ENCODE data around the gene NDUFB8.

Gene NDUFB8

DNA sequence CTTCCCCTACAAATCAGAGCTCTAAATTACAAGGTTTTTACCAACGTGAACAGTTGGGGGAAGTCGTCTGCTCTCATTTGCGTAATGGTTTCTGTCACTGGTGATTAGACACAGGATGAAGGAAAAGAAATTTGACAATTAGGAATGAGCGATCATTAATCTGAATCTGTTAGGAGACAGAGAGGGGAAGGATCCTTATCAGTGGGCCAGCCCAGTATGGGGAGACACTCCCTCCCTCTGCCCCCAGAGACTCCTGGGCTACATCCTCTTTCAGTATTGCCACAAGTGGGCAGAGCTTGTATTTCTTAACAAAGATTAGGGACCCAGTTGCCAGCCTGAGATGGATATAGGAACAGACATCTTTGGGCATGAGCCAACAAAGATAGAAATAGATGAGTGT, 21.5 kb upstream of the NDUFB8 start:
- POLR2A ChIA-PET (ENCODE audit: low non-redundant PET), result interaction anchor here (0.5 to 1.2 kb wide), 2 partner anchors 13 to 16 kb away, joined by 3 to 9 read pairs; partner anchors contain the start of gene HIF1AN
- DNase-seq (ENCODE audit: low spot score), result no peak

DNA sequence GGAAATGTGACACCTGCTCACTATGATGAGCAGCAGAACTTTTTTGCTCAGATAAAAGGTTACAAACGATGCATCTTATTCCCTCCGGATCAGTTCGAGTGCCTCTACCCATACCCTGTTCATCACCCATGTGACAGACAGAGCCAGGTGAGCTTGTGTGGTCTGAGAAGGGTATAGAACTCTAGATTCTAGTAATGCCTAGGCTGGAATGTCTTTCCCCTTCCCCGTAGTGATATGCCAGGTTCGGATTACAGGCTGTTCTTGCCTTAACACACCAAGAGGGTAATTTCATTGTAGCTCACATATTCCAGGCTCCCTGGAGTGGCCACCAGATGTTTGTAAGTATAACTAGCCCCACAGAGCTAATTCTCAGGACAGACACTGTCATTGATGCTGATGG, 15.3 kb upstream of the NDUFB8 start:
- ChIA-PET CTCF (interaction anchor here (0.5 to 1.1 kb wide), 3 partner anchors 9 to 196 kb away, joined by 3 read pairs; partner anchors contain the start of gene HIF1AN), POLR2A (ENCODE audit: low non-redundant PET) (no interaction called here)
- DNase-seq (ENCODE audit: low spot score), result no peak

More for the DNA sequence above, 21.5 kb upstream of the NDUFB8 start:
- CTCF ChIA-PET, result interaction anchor here (1.0 to 2.4 kb wide), 3 partner anchors 11 to 327 kb away, joined by 3 to 10 read pairs (median 3); no protein-coding TSS in a partner anchor
- H3K27ac ChIP-seq, result no peak overlapping the region
- TF ChIP-seq, protein P1, sequence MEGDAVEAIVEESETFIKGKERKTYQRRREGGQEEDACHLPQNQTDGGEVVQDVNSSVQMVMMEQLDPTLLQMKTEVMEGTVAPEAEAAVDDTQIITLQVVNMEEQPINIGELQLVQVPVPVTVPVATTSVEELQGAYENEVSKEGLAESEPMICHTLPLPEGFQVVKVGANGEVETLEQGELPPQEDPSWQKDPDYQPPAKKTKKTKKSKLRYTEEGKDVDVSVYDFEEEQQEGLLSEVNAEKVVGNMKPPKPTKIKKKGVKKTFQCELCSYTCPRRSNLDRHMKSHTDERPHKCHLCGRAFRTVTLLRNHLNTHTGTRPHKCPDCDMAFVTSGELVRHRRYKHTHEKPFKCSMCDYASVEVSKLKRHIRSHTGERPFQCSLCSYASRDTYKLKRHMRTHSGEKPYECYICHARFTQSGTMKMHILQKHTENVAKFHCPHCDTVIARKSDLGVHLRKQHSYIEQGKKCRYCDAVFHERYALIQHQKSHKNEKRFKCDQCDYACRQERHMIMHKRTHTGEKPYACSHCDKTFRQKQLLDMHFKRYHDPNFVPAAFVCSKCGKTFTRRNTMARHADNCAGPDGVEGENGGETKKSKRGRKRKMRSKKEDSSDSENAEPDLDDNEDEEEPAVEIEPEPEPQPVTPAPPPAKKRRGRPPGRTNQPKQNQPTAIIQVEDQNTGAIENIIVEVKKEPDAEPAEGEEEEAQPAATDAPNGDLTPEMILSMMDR (conservative IDR thresholded peaks at IDR 0.05; ENCODE audit: low read depth), result no peak

DNA sequence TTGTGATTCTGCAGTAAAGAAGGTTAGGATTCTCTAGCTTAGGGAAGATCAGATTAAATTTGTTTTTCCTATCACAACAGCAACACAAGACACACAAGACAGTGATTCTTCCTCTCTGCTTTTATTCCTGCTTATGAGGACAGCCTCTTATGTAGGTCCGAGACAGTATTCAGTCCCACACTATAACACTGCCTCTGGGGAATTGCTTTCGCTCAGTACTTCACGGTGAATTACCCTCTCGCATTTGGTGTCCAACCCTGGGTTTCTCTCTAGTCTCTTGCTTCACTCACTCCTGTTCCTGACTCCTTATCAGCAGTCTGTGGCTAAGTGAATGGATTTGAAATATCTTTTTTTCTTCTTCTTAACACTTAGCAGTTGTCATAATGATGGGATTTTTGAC, 7.8 kb upstream of the NDUFB8 start:
- ChIA-PET CTCF (interaction anchor here (0.6 kb wide), 1 partner anchor 195 kb away, joined by 5 read pairs; no protein-coding TSS in a partner anchor), POLR2A (ENCODE audit: low non-redundant PET) (no interaction called here)
- DNase-seq (ENCODE audit: low spot score), result no peak
- TF ChIP-seq, protein P1 (conservative IDR thresholded peaks at IDR 0.05; ENCODE audit: low read depth), result no peak
- no peak overlapping the region for H3K27ac ChIP-seq

More for the DNA sequence above, 15.3 kb upstream of the NDUFB8 start:
- H3K27ac ChIP-seq, result no peak overlapping the region
- TF ChIP-seq, protein P1 (conservative IDR thresholded peaks at IDR 0.05; ENCODE audit: low read depth), result no peak

DNA sequence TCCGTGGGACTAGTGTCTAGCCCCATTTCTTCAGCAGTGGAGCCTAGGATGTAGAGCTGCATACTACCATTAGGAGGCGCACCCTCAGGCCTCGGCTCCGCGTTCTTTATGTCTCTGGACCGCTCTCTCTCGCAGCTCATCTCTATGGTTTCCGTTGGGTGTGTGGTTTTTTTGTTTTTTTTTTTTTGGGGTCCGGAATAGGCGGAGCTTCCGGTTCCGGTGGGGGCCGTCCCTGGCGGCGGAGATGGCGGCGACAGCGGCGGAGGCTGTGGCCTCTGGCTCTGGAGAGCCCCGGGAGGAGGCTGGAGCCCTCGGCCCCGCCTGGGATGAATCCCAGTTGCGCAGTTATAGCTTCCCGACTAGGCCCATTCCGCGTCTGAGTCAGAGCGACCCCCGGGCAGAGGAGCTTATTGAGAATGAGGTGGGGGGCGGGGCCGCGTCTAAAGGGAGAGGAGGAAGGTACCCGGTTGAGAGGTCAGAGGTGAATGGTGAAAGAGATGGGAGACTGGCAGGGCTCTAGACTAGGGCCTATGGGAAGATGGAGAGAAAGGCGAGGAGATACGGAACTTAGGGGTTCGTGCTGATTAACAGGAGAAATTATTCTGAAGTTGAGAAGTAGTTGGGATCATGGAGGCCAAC, 6.2 kb upstream of the NDUFB8 start, which contains the start of gene HIF1AN:
HIF1AN (plus strand) TSS at position 229 of the 639 bp plus-strand sequence; CDS start at position 245, 16 bp downstream.
- CTCF ChIA-PET, result interaction anchor here (0.6 to 1.4 kb wide), 15 partner anchors 9 to 476 kb away, joined by 3 to 19 read pairs (median 4); partner anchors contain the start of gene SEC31B
- POLR2A ChIA-PET (ENCODE audit: low non-redundant PET), result interaction anchor here (0.6 to 1.1 kb wide), 10 partner anchors 10 to 1149 kb away, joined by 3 to 4 read pairs (median 3); partner anchors contain the start of gene SEC31B
- DNase-seq (ENCODE audit: low spot score), result peak; percentile 97
- peak within 1 kb of the TSS; percentile 70 for H3K27ac ChIP-seq
- TF ChIP-seq, protein P1 (conservative IDR thresholded peaks at IDR 0.05; ENCODE audit: low read depth), result peak; percentile 96

DNA sequence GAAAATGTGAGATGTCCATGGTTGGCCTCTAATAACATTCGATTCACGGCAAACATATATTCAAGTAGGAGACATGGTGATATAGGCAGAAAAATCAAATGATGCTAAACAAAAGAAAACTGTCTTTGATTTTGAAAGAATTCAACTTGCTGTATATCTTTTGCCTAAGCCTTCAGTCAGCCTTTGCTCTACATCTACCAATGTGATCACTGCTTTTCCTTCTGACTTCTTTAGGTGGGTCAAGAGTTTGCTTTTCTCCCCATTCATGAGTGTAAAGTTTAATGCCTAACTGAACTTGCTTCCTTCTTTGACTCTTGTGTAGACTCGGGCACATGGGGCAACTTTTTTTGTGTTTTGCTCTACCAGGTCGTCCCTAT, 5.7 kb upstream of the NDUFB8 start:
- POLR2A ChIA-PET (ENCODE audit: low non-redundant PET), result interaction anchor here (0.6 to 1.1 kb wide), 9 partner anchors 10 to 1148 kb away, joined by 3 to 4 read pairs (median 3); partner anchors contain the start of gene SEC31B
- TF ChIP-seq, protein P1 (conservative IDR thresholded peaks at IDR 0.05; ENCODE audit: low read depth), result no peak
- CTCF ChIA-PET, result interaction anchor here (0.6 to 1.4 kb wide), 12 partner anchors 9 to 762 kb away, joined by 3 to 19 read pairs (median 4); partner anchors contain the start of gene SEC31B
- peak overlapping the region; percentile 70; the same call in 1 of the 2 replicates for H3K27ac ChIP-seq
- DNase-seq (ENCODE audit: low spot score), result no peak

DNA sequence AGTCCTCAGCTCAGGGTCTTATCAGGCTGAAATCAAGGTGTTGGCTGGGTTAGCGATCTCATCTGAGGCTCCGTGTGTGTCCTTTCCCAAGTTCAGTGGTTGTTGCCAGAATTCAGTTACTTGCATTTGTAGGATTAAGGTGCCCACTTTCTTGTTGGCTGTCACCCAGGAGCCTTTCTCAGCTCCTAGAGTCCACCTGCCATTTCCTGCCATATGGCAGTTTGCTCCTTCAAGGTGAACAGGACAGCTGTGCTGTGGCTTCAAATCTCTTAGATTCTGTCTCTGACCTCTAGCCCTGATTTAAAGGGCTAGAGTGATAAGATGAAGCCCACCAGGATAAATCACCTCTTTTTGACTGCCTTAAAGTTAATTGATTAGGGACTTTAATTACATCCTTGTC, 5.1 kb upstream of the NDUFB8 start:
- H3K27ac ChIP-seq, result no peak overlapping the region
- TF ChIP-seq, protein P1 (conservative IDR thresholded peaks at IDR 0.05; ENCODE audit: low read depth), result no peak
- DNase-seq (ENCODE audit: low spot score), result no peak
- CTCF ChIA-PET, result interaction anchor here (0.6 to 0.7 kb wide), 3 partner anchors 139 to 761 kb away, joined by 3 read pairs; no protein-coding TSS in a partner anchor
- POLR2A ChIA-PET (ENCODE audit: low non-redundant PET), result no interaction called here

Data from RWPE1 (cell line).